H9 (cell line): Measurements from ENCODE around the gene CD164. TPM values are rescaled to one million over a fixed set of nuclear protein-coding genes. Genes with fewer than 3 reads are reported as not detected.

Source experiments
- DNase-seq: peaks from one replicate; pipeline ENCODE4 v3.0.0-alpha.2; 2017
- H2AFZ ChIP-seq: one replicate; pipeline ENCODE4 v1.6.1; 2013; ENCODE audit warnings: mild to moderate bottlenecking, low read length, control low read depth, moderate library complexity
- H2AK5ac ChIP-seq: 2 replicates; pipeline ENCODE4 v1.6.1; 2013; ENCODE audit warnings: low read length, control low read depth, mixed read lengths; ENCODE audit not compliant: insufficient read length
- H2BK120ac ChIP-seq: one replicate; pipeline ENCODE4 v1.6.1; 2013; ENCODE audit warnings: low read depth, mild to moderate bottlenecking, low read length, control low read depth, inconsistent platforms; ENCODE audit not compliant: poor library complexity, severe bottlenecking
- H2BK12ac ChIP-seq: 2 replicates; pipeline ENCODE4 v1.6.1; 2013; ENCODE audit warnings: low read length, control low read depth, mixed read lengths, low read depth; ENCODE audit not compliant: insufficient read length
- H2BK15ac ChIP-seq: 2 replicates; pipeline ENCODE4 v1.6.1; 2013; ENCODE audit warnings: low read depth, low read length, control low read depth
- H2BK20ac ChIP-seq: one replicate; pipeline ENCODE4 v1.6.1; 2013; ENCODE audit warnings: low read depth, mild to moderate bottlenecking, low read length, control low read depth, inconsistent platforms; ENCODE audit not compliant: poor library complexity, severe bottlenecking
- H2BK5ac ChIP-seq: 2 replicates; pipeline ENCODE4 v1.6.1; 2013; ENCODE audit warnings: low read length, control low read depth, mixed read lengths; ENCODE audit not compliant: insufficient read length
- H3K14ac ChIP-seq: 2 replicates; pipeline ENCODE4 v1.6.1; 2013; ENCODE audit warnings: low read length, control low read depth; ENCODE audit not compliant: insufficient read depth
- H3K18ac ChIP-seq: 2 replicates; pipeline ENCODE4 v1.6.1; 2013; ENCODE audit warnings: low read depth, mild to moderate bottlenecking, mixed read lengths, low read length, control low read depth; ENCODE audit not compliant: insufficient read length
- H3K23ac ChIP-seq: 2 replicates; pipeline ENCODE4 v1.6.1; 2013; ENCODE audit warnings: low read length, control low read depth, mixed read lengths, low read depth; ENCODE audit not compliant: insufficient read length
- H3K23me2 ChIP-seq: 2 replicates; pipeline ENCODE4 v1.6.1; 2013; ENCODE audit warnings: low read depth, mild to moderate bottlenecking, mixed read lengths, low read length, control low read depth; ENCODE audit not compliant: insufficient read length, poor library complexity, severe bottlenecking
- H3K27ac ChIP-seq: 2 replicates; pipeline ENCODE4 v1.5.1; 2013; ENCODE audit warnings: low read length, control low read depth, mixed read lengths, low read depth; ENCODE audit not compliant: insufficient read length
- H3K27me3 ChIP-seq: 2 replicates; pipeline ENCODE4 v1.6.1; 2013; ENCODE audit warnings: low read length, control low read depth, inconsistent platforms; ENCODE audit not compliant: insufficient read depth
- H3K4ac ChIP-seq: 2 replicates; pipeline ENCODE4 v1.6.1; 2013; ENCODE audit warnings: low read depth, mild to moderate bottlenecking, control low read depth, inconsistent platforms, low read length, moderate library complexity
- H3K4me1 ChIP-seq: 2 replicates; pipeline ENCODE4 v1.6.1; 2013; ENCODE audit warnings: low read length, control low read depth, inconsistent platforms; ENCODE audit not compliant: insufficient read depth
- H3K4me2 ChIP-seq: 2 replicates; pipeline ENCODE4 v1.6.1; 2013; ENCODE audit warnings: low read length, control low read depth, mixed read lengths; ENCODE audit not compliant: insufficient read length, insufficient read depth
- H3K56ac ChIP-seq: 2 replicates; pipeline ENCODE4 v1.6.1; 2013; ENCODE audit warnings: low read depth, mild to moderate bottlenecking, mixed read lengths, low read length, control low read depth; ENCODE audit not compliant: insufficient read length
- H3K79me1 ChIP-seq: 2 replicates; pipeline ENCODE4 v1.6.1; 2013; ENCODE audit warnings: low read depth, mild to moderate bottlenecking, moderate library complexity, low read length, control low read depth, inconsistent platforms; ENCODE audit not compliant: insufficient read depth, poor library complexity, severe bottlenecking
- H3K79me2 ChIP-seq: 2 replicates; pipeline ENCODE4 v1.6.1; 2013; ENCODE audit warnings: low read length, control low read depth, inconsistent platforms; ENCODE audit not compliant: insufficient read depth
- H3K9ac ChIP-seq: 2 replicates; pipeline ENCODE4 v1.6.1; 2013; ENCODE audit warnings: low read length, control low read depth, mixed read lengths; ENCODE audit not compliant: insufficient read length; ENCODE audit errors: extremely low read depth
- H3K9me3 ChIP-seq: one replicate; pipeline ENCODE4 v1.6.1; 2013; ENCODE audit warnings: low read depth, low read length, inconsistent platforms; ENCODE audit not compliant: control insufficient read depth
- H3T11ph ChIP-seq: one replicate; pipeline ENCODE4 v1.6.1; 2013; ENCODE audit warnings: mild to moderate bottlenecking, low read length, control low read depth, inconsistent platforms
- H4K20me1 ChIP-seq: one replicate; pipeline ENCODE4 v1.6.1; 2013; ENCODE audit not compliant: control insufficient read depth, insufficient read length, insufficient read depth
- H4K5ac ChIP-seq: 2 replicates; pipeline ENCODE4 v1.6.1; 2013; ENCODE audit warnings: low read depth, mild to moderate bottlenecking, mixed read lengths, low read length, control low read depth; ENCODE audit not compliant: insufficient read length
- H4K8ac ChIP-seq: replicated peaks from 2 replicates; pipeline ENCODE4 v1.6.1; 2013; ENCODE audit warnings: low read length, control low read depth, mixed read lengths, low read depth; ENCODE audit not compliant: insufficient read length
- H4K91ac ChIP-seq: 2 replicates; pipeline ENCODE4 v1.6.1; 2013; ENCODE audit warnings: low read depth, mild to moderate bottlenecking, moderate library complexity, mixed read lengths, low read length, control low read depth; ENCODE audit not compliant: insufficient read length
- H3K27ac Mint-ChIP-seq, 3 experiments: 2 replicates in 2 of 3; 3 replicates in 1 of 3; pipeline ENCODE4 v1.8.0; 2020 to 2021; ENCODE audit warnings: mixed read lengths in 3 of 3, mild to moderate bottlenecking in 1 of 3, moderate library complexity in 1 of 3
- H3K27me3 Mint-ChIP-seq: 2 replicates; pipeline ENCODE4 v1.8.0; 2021; ENCODE audit warnings: low read depth, mild to moderate bottlenecking, moderate library complexity, mixed read lengths
- H3K36me3 Mint-ChIP-seq, 3 experiments: 2 replicates in 2 of 3; 3 replicates in 1 of 3; pipeline ENCODE4 v1.8.0; 2020 to 2021; ENCODE audit warnings: low read depth in 3 of 3, mixed read lengths in 3 of 3; ENCODE audit not compliant: insufficient read depth in 1 of 3
- H3K4me1 Mint-ChIP-seq, 2 experiments: 2 replicates each; pipeline ENCODE4 v1.8.0; 2020; ENCODE audit warnings: mixed read lengths in 2 of 2
- H3K4me3 Mint-ChIP-seq, 2 experiments: 2 replicates in 1 of 2; 3 replicates in 1 of 2; pipeline ENCODE4 v1.8.0; 2020 to 2021; ENCODE audit warnings: mild to moderate bottlenecking in 2 of 2, mixed read lengths in 2 of 2, moderate library complexity in 1 of 2
- H3K9me3 Mint-ChIP-seq, 2 experiments: 2 replicates in 1 of 2; 3 replicates in 1 of 2; pipeline ENCODE4 v1.8.0; 2020; ENCODE audit warnings: mild to moderate bottlenecking in 2 of 2, mixed read lengths in 2 of 2, moderate library complexity in 1 of 2
- WGBS: extraction: QIAGEN DNeasy Blood & Tissue Kit; methylation state at CpG from one replicate; pipeline ENCODE4 v1.1.7; 2013; ENCODE audit warnings: missing lambda C conversion rate, low lambda C conversion rate, mixed read lengths; ENCODE audit not compliant: insufficient read length; ENCODE audit errors: extremely low coverage; 5-methylcytosine and 5-hydroxymethylcytosine counted together
- total RNA-seq: library from RNA; stranded (reverse); gene quantifications from 2 replicates; pipeline ENCODE4 v1.2.1, GENCODE V29; 2021
- TF ChIP-seq, protein P1 (sequence below): fragments of 200-600 bp; sonication (generic); conservative IDR thresholded peaks from 3 replicates; pipeline ENCODE4 v1.8.0; 2021; ENCODE audit warnings: antibody characterized with exemption, mild to moderate bottlenecking

Gene CD164
- total RNA-seq, 1 experiment from 2014 or later, result 130 TPM

GRCh38 chr6:109360281-109360680 lies 22.0 kb downstream of the CD164 start:
- no CpG with 5 or more reads among the region's 1 CpG for WGBS
- Histone ChIP-seq H2BK5ac (no peak overlapping the region), H2AK5ac (no peak overlapping the region), H2BK120ac (no peak overlapping the region), H4K8ac (no peak overlapping the region), H4K5ac (no peak overlapping the region), H3K23ac (no peak overlapping the region), H2BK15ac (no peak overlapping the region), H3K4ac (no peak overlapping the region), H2BK12ac (no peak overlapping the region), H3K79me2 (no peaks in the 10 kb centered on the region), H3K14ac (no peak overlapping the region), H2AFZ (no peak overlapping the region), H3K27ac (no peak overlapping the region), H3K4me2 (no peak overlapping the region), H4K91ac (no peak overlapping the region), H3K56ac (no peak overlapping the region), H3K79me1 (no peaks in the 10 kb centered on the region), H4K20me1 (no peaks in the 10 kb centered on the region), H3K4me1 (no peaks in the 10 kb centered on the region), H2BK20ac (no peak overlapping the region), H3K9me3 (peaks cover 7% of the 10 kb centered on the region), H3K18ac (no peak overlapping the region), H3T11ph (no peak overlapping the region), H3K9ac (no peak overlapping the region), H3K23me2 (no peaks in the 10 kb centered on the region), H3K27me3 (no peaks in the 10 kb centered on the region)
- TF ChIP-seq, protein P1, sequence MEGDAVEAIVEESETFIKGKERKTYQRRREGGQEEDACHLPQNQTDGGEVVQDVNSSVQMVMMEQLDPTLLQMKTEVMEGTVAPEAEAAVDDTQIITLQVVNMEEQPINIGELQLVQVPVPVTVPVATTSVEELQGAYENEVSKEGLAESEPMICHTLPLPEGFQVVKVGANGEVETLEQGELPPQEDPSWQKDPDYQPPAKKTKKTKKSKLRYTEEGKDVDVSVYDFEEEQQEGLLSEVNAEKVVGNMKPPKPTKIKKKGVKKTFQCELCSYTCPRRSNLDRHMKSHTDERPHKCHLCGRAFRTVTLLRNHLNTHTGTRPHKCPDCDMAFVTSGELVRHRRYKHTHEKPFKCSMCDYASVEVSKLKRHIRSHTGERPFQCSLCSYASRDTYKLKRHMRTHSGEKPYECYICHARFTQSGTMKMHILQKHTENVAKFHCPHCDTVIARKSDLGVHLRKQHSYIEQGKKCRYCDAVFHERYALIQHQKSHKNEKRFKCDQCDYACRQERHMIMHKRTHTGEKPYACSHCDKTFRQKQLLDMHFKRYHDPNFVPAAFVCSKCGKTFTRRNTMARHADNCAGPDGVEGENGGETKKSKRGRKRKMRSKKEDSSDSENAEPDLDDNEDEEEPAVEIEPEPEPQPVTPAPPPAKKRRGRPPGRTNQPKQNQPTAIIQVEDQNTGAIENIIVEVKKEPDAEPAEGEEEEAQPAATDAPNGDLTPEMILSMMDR, result no peak
- Mint-ChIP-seq H3K27ac (no peak overlapping the region), H3K4me1 (peaks cover 0 to 3% of the 10 kb centered on the region in 2 experiments; a peak in 3 of 4 replicates), H3K36me3 (peaks cover 76 to 87% (median 76%) of the 10 kb centered on the region in 3 experiments), H3K9me3 (peaks cover 6 to 14% of the 10 kb centered on the region in 2 experiments; a peak in 4 of 5 replicates), H3K4me3 (no peak overlapping the region), H3K27me3 (no peaks in the 10 kb centered on the region)
- no peak for DNase-seq
